ENCODE data around the gene COLEC12.

Gene COLEC12

DNA sequence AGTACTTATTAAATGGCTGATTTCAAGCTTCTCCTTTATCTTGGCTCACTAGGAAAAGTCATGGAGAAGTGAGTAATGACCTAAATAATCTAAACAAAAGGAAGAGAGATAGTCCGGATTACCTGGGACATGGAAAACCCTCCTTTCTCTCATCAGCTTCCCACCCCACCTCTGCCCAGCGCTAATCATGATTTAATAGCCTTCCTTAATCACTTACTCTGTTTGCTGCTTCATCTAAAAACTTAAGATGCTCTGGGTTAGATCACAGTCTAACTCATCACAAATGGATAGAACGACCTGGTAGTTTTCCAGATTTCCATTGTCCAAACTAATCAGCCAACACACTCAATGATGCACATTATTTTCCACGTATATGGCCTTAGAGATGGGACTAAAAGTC, 144.8 kb downstream of the COLEC12 start:
- no peak for DNase-seq

DNA sequence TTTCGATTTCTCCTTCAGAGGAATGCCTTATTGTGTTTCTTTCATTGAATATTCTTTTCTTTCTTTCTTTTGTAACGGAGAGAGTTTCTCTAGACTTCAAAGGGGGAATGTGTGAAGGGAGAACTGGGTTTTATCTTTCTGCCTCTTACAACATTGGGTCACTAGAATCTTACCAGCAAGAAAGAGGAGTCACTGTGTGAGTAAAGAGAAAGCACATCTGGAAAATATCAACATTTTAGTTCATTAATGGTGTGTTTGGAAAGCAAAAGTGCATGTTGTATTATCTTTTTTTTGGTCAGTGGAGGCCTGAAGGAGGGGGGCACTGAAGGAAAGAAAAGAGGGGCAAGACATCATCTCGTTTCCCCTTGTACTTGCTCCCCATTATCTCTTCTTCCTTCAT, 146.0 kb downstream of the COLEC12 start:
- peak; percentile 22 for DNase-seq

DNA sequence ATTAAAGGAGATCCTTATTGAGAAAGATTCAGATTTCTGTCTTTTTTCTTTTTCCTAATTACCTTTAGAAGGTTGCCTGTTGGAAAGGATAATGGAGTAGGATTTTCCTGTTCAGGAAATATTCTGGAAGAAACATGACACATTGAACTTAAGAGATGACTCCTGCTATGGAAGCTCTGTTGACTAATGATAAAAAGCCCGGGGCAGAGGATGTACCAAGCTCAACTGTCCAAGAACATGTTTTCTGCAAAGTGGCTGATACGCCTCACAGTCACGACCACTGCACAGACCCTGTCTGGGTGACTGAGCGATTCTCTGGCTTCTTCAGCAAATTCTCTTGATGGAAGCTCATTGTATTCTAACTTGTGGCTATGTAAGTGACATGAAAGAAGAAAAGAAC, 146.5 kb downstream of the COLEC12 start:
- DNase-seq, result no peak

DNA sequence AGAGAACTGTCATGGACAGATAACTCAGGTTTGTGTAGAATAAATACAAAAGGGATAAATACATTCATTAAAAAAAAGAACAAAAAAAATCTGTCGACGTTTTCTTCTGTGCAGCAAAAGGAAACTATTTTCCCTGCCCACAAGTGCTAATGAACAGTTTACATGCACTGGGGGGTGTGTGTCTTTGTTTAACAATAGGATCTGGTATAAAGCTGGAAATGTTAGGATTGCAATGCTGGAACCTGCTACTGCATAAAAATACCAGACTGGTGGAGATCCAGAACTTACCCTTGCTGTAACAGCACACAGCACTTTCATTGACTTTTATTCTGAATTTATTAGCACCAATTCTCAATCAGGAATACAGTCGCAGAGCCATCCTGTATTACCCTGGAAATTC, 148.1 kb downstream of the COLEC12 start:
- no peak for DNase-seq

DNA sequence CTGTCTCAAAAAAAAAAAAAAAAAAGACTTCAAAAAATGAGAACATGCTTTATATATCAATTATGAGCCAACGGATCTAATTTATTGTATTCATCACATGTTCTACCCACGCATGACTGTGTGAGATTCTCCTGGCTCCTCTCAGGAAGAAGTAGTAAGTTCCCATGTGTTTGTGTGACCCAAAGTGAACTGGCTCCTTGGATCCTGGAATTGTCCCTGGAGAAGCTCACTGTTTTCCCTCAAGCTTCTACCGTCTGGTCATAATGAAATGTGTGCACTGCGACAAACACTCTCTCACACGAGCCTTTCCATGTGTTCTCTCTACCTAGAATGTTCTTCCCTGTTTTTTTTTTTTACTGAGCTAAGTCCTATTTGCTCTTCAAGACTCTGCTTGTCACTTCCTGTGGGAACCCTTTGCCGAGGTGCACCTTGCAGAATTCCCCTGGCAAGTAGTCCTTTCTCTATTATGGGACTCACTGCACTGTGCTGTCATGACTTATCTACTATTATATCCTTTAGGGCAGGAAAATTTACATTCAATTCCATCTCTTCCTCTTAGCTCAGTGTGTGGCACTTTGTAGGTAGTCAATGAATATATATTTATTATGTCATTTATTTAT, 149.4 kb downstream of the COLEC12 start:
- DNase-seq, result no peak

DNA sequence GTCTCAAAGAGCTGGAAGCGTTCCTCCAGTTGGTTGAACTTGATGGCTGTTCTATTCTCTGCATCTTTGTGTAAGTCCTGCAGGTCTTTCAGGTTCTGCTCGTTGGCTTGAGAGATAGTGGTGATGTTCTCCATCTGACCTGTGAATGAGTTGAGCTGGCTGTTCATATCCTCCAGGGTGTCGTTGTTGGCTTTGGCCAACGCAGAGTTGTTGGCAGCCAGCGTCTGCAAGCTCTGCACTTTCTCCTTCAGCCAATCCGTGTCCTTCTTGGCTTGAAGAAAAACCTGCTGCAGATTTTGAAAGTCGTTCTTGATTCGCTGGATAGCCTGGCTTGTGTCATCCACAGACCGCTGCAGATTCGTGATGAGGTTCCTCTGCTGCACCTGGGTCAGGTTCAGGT, 153.9 kb downstream of the COLEC12 start:
- DNase-seq, result no peak

DNA sequence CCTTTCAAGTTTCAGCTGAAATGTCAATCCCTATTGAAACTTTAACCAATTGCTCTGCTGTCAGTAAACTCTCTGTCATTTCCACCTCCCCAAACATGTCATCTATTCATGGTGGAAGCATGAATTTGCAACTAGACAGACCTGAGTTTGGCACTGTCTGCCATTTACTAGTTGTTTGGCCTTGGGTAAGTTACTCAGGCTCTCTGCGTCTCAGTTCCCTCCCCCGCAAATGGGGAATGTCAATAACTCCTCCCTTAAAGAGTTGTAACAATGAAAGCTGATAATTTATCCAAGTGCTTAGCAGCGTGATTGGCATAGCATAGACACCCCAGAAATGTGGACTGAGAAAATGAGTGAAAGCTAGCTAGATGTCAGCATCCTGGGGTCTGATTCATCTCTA, 159.4 kb downstream of the COLEC12 start:
- no peak for DNase-seq

DNA sequence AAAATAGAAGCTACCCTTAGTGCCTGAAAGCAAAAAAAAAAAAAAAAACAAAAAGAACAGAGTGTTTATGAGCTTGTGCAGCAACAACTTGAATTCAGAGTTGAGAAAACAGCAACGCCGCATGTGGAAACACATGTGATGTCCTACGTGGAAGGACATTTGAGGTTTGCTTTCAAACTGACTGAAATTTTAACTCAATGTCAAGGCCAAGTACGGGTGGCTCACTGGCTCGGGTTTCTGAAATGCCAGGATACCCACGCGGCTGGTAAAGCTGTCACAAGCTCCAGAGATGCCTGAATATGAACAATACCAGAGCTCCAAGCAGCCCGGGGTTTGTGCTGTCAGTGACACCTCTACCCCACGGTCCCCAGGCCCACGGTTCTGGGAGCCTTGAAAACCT, 160.5 kb downstream of the COLEC12 start:
- no peak for DNase-seq

DNA sequence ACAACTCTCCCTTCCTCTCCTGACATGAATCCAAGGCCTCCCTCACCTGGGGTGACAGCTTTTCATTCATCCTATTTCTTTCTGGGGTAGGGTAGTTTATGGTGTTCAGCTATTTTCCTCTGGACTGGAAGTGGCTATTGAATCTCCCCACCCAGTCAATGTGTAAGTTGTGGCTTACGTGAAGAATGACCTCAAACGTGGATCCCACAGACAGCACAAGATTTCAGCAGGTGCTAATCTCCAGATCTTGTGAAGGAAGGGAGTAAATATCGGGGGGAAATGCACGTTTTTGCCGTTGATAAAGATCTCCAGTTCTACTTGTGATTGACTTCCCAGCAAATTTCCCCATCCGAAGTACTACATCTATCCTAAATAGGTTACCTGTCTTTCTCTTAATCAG, 161.3 kb downstream of the COLEC12 start:
- DNase-seq, result no peak

DNA sequence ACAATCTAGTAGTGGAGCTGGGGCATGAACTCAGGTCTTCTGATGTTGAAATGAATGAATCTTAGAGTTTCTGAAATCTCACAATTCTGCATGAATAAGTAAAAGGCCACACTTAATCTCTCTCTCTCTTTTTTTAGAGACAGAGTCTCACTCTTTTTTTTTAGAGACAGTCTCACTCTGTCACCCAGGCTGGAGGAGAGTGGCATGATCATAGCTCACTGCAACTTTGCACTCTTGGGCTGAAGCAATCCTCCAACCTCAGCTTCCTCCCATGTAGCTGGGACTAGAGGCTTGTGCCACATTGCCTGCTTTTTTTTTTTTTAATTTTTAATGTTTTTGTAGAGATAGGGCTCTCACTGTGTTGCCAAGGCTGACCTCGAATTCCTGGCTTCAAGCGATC, 163.8 kb downstream of the COLEC12 start:
- no peak for DNase-seq

DNA sequence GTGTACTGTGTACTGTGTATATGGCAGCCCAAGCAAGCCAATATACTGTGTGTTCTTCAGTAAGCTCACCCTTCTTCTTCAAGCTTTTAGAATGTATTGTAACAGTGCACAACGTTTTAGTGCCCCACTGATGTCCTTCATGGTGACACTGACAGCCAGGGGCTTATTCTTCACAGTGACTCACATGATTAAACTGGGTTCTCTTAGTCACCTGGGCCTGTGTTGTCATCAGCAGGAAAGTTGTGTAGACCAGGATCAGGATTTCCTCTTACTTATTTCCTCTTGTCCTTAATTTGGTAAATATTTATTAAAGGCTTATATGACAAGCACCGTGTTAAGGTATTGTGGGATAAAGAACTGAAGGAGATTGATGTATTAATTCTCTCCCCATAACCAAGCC, 164.8 kb downstream of the COLEC12 start:
- no peak for DNase-seq

DNA sequence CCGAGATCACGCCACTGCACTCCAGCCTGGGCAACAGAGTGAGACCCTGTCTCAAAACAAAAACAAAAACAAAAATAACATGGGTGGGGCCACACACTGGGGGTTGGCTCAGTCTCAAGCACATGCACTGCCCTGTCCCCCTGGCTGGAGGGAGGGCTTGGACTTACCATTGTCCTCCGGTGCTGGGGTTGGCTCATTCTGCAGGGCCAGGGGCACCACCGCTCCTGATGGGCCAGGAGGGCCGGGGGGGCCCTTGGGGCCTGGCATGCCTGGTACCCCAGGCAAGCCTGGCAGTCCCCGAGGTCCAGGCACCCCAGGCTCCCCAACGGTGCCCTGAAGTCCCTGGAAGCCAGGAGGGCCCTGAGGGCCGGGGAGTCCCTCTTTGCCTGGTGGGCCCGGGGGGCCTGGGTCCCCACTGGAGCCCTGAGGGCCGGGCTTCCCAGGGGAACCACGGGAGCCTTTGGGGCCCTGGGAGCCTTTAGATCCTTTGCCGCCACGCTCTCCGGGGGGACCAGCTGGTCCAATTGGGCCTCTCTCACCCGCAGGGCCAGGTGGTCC, 165.8 kb downstream of the COLEC12 start:
- no peak for DNase-seq

DNA sequence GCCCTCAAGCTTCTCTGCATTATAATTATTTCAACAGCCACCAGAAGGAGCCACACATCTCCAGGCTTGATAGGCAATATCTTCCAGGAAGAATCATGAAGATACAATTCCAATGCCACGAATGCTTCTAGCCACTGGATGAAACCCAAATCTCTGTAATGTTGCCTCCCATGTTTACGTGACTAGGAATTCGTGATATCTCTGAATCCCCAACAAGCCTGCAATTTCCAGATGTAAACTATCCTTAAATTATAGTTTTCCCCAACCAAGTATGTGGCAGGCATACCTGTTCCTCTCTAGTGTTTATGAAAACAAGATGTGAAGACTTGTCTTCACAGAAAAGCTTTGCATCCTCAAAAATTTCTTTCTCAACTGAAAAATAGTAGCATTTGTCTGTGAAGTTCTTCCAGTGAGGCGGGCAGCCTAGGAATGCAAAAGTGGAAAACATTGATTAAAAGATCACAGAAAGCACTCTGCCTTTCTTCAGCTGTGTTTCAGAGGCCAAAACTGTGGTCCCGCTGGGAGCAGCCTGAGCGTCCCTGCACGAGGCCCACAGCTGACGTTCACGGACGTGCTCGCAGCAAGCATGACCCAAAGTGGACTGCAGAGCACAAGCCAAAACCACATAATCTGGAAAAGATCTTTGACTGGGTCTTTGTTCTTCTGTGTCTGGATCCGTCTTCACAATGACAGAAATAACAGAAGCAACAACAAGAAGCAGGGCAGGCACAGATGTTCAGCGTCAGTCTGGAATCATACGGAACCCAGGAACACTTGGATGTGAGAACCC, 167.6 kb downstream of the COLEC12 start:
- DNase-seq, result peak; percentile 56

DNA sequence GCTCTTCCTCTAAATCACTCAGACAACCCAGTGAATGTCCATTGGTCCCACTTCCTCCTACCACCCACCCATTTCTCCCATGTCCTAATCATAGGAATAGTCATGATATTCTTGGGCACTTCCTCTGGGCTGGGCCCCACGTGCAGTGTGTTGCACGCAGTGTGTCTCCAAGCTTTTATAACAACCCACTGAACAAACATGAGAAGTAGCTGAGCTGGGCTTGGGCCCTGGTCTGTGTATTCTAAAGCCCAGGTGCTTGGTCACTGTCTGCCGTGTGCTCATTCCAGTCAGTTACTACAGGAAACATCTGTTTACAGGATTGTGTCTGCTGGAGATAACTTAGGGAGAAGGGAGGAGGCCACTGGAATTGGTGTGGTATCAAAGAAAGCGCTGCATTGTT, 168.5 kb downstream of the COLEC12 start:
- DNase-seq, result no peak

DNA sequence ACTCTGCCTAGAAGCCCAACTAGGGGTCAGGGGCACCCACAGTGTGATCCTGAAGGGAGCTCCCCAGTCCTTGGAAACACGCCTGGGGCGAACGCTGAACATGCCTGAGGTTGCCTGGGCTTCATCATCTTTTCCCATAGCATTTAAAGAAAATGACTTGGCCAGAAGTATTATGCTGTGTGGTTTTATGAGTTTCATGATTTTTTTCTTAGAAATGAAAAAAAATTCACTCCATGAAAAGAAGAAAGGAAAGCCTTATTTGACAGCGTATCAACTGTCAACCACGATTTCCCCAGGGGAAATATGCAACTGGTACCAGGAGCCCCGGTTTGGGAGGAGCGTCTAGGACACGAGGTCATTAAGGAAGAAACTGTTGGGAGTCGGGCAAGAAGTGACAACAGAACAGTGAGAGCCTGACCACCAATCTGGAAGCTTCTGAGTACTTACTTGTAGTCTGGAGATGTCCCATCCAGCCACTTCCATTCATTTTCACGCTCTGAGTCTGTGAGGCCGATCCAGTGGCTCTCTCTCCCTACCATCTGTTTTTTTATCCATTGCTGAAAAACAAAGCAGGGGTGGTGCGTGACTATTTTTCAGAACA, 169.2 kb downstream of the COLEC12 start:
- peak; percentile 78 for DNase-seq

DNA sequence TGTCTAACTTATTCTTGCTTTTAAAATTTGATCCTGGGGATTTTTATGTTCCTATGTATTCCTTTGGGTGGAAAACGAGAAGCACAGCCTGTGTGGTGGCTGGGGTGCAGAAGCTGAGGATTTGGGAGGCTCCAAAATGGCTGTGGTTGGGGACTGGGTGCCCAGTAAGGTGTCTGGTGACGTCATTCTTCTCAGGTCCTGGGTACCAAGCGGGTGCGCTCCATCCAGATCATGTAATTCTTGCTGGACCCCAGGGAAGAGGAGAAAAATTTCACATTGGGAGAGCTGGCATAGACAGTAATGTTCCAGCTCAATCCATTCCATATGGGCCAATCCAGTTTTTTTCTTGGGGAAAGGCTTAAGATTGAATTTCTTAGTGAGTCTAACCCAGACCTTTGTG, 171.6 kb downstream of the COLEC12 start:
- no peak for DNase-seq

DNA sequence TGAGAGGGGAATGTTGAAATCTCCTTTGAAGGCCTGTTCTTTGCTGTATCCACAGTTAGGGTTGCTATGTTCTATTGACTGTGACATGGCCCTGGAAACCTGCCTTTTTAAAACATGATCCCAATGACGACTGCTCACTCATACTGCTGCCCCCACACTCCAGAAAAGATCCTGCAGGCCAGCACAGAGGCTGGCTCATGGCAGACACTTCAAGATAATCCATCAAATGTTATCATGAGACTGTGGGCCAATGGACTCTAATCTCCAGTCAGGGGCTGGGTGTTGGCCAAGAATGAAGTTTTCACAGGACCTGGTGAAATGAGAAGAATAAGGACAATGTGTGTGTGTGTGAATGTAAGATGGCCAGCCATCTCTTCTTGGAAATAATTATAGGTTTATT, 173.7 kb downstream of the COLEC12 start:
- DNase-seq, result no peak

DNA sequence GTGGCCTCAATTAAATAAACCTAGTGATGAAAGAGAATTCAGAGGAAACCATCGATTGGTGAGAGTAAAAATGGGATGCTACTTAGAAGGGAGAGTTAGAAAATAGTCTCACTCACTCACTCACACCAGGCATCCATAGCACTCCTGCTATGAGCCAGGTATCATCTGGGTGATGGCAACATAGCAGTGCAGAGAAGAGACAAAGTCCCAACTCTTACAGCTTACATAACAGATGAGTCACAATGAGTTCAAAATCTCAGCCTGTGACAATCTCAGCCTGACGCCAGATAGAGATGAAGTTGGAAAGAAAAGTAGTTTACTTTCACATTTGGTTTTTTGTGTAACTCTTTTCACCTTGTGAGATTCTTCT, 177.3 kb downstream of the COLEC12 start:
- DNase-seq, result peak; percentile 26

DNA sequence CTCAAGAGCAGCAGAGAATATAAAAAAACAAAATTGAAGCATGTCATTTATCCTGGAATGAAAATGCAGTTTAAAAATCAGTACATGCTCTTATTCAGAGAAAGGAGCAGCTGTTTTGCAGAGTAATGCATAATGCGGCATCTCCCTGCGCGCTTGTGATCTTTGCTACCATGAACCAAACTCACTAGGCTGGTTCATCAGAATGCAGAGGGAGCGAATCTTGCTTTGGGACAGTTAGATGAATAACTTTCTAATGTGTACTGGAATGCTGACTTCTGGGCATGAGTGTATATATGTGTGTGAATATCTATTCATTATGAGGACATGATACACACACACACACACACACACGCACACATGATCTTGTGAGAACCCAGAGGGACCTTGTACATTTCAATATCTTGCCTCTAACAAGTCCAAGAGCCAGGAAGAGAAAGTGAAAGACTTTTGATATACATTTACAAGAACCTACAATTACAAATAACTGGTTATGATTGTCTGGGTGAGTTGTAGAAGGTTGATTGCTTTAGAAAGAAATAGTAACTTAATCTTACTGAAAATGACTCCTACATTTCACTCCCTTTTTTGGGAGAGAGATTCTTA, 178.5 kb downstream of the COLEC12 start:
- DNase-seq, result no peak

DNA sequence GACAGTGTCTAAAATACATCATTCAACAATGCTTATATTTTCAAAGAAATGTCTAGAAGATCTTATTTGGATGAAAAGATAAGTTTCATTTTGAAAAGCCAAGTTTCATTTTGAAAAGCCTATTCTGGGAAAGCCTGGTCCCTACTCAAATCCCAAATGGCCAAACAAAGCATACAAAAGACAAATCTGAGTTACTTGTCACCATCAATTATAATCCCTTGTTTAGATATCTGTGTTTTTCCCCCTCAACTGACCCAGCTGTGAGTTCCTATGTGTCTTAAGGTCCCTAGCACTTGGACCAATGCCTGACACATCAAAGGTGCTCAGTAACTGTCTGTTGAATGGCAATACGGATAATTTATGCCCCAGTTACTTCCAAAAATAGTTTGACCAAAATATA, 180.3 kb downstream of the COLEC12 start:
- DNase-seq, result no peak

DNA sequence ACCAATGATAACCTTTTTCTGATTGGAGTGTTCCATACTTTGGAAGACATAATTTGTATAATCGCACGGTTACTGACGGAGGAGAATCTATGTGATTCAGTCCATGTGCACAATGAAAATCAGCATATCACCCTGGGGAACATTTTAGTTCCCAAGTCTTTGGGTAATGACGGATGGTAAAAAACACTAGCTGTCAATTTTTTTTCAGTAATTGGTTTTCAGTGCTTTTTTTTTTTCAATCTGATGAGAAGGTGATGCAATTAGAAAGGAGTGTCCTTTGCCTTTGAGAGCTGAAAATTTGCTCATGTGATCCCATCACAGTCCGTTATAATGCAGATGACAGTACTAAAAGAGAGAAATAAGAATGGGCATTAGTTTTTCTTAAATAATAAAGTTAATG, 180.8 kb downstream of the COLEC12 start:
- no peak for DNase-seq

DNA sequence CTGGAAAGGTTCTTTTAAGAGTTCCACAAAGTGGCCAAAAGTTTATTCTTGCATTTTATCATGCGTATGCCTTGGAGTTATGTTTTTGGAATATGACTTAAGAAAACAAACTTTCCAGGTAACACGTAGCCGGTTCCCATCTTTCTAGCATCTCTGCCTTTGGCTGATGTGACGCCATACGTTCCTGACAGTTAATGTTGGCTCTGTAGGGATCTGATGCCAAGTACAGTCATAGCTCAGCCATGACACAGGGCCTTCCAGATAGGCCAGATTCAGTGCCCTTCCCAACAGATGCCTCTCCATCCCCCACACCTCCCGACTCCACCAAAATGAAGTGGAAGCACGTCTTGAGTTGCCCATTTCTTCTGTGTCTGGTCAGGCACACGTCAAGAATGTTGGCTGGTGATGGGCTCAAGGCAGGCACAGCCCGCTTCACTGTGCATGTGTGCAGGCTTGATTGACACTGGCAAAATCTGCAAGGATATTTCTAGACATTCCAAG, 181.7 kb downstream of the COLEC12 start:
- no peak for DNase-seq

DNA sequence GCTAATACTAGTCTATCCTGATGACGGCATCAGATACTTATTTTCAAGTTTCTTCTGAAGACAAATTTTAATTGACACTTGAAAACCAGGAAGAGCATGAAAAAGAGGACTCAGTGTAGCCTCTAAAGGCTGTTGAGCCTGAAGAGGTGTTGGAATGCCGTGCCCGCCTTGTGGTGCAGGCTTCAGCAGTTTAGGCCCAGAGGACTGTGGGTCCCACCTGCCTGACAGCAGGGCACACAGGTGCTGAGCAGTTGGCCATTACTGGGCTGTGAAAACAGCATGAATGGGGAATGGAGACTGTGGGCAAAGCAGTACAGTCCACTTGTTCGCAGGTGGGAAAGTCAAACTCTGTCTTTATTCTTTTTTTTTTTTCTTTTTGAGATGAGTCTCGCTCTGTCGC, 182.9 kb downstream of the COLEC12 start:
- no peak for DNase-seq

Data from fibroblast of skin of abdomen (primary cell).